ENCODE measurements around the gene CHL1.

CHL1 gene

DNA sequence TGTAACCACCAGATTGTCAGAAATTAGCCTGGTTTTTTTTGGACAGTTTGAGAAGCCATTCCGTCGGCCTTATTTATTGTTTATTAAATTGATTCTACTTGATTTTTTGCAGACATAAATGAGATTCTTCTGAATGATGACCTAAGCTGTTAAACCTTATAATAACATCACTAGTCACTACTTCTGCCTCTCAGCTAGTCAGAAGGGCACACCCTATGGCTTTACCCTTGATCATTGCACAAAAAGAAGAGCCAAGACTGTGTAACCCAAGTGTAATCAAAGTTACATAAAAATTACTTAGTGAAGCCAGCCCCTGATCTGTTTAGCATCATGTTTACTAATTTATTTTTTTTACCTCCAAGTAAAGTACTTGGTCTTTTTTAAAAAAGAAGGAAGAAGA lies 64.3 kb downstream of the CHL1 start:
- TF ChIP-seq, protein P1, sequence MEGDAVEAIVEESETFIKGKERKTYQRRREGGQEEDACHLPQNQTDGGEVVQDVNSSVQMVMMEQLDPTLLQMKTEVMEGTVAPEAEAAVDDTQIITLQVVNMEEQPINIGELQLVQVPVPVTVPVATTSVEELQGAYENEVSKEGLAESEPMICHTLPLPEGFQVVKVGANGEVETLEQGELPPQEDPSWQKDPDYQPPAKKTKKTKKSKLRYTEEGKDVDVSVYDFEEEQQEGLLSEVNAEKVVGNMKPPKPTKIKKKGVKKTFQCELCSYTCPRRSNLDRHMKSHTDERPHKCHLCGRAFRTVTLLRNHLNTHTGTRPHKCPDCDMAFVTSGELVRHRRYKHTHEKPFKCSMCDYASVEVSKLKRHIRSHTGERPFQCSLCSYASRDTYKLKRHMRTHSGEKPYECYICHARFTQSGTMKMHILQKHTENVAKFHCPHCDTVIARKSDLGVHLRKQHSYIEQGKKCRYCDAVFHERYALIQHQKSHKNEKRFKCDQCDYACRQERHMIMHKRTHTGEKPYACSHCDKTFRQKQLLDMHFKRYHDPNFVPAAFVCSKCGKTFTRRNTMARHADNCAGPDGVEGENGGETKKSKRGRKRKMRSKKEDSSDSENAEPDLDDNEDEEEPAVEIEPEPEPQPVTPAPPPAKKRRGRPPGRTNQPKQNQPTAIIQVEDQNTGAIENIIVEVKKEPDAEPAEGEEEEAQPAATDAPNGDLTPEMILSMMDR (IDR thresholded peaks at IDR 0.05; ENCODE audit: insufficient read depth, low read depth, low read length, missing control alignments): no peak
- peak; percentile 23 for DNase-seq (ENCODE audit: low read depth)
- H3K4me3 ChIP-seq (ENCODE audit: low read length): no peak overlapping the region

DNA sequence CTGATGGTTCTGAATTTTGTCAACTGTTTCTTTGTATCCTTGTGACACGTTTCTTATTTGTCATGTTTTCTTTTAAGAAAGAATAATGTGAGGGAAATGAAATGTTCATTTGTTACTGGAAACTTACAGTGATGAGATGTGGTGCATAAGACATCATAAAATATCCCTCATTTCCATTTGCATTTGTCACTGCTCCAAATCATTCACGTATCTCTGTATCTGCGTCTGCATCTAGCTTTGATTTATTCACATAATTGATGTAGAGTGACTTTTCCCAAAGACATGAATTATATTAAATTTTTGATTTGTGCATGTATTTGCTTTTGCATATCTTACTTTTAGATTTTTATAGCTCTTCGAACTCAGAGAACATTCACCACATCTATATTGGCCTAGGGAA lies 66.8 kb downstream of the CHL1 start:
- DNase-seq (ENCODE audit: low read depth): no peak
- TF ChIP-seq, protein P1 (IDR thresholded peaks at IDR 0.05; ENCODE audit: insufficient read depth, low read depth, low read length, missing control alignments): no peak
- no peak overlapping the region for H3K4me3 ChIP-seq (ENCODE audit: low read length)

DNA sequence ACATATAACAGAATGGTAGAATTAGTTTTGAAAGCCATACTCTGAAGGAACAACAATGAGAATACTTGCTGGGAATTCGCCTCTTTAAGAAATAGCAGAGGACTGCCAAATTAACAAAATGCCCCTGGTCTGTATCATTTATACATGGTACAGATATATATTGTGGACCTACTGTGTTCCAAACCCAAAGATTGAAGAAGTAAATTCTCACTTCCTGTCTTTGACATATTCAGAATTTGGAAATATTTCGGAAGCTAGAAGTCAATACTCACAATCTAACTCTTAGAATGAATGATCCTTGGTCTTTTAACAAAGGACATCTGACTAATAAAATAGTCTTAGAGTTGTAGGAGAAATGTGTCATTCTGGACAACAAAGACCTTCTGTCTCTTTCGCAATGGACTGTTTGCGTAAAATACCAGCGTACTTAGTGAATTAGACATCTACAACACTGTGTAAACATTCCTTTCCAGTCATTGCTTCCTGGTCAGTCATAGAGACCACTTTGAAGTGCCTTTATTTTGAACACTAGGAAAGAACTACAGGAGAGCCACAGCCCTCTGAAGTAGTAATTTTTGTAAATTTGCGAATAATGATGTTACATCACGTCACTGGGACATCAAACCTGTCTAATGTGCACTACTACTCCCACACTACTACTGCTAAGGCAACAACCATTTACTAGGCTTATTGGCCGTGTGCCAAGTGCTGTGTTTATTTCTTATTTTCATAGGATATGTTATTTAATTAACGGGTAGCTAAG lies 68.0 kb downstream of the CHL1 start:
- TF ChIP-seq, protein P1 (IDR thresholded peaks at IDR 0.05; ENCODE audit: insufficient read depth, low read depth, low read length, missing control alignments): no peak
- peak; percentile 98 for DNase-seq (ENCODE audit: low read depth)
- no peak overlapping the region for H3K4me3 ChIP-seq (ENCODE audit: low read length)

DNA sequence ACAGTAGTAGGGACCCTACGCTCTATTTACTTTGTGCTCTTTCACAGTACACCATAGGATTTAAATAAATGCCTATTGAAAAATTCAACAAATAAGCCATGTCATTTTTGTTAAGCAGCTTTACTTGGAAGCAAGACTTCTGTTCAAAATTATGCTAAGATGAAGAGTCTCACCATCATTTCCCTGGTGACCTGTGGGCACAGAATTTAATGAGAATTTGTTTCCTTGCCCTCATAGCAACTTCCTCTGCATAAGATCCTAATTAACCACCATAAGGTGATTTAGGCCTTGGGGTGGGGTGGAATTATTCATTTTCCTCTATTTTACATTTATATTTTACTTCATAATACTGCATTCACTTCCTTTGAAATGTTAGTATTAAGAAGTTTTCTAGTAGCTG lies 70.5 kb downstream of the CHL1 start:
- TF ChIP-seq, protein P1 (IDR thresholded peaks at IDR 0.05; ENCODE audit: insufficient read depth, low read depth, low read length, missing control alignments): no peak
- H3K4me3 ChIP-seq (ENCODE audit: low read length): no peak overlapping the region
- no peak for DNase-seq (ENCODE audit: low read depth)

DNA sequence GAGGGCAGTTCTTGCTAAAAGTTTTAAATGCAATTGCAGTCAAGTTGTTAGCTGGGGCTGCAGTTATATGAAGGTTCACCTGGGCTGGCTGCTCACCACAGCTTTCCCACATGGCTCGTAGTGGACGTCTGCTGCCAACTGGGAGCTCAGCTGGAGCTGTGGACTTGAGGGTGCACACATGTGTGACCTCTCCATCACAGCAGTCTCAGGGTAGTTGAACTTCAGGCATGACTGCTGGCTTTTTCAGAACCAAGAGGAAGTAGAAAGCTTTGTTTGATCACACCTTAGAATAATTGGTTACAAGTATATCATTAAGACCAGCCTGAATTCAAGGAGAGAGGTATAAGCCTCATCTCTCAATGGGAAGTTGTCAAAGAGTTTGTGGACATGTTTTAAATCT lies 74.1 kb downstream of the CHL1 start:
- TF ChIP-seq, protein P1 (IDR thresholded peaks at IDR 0.05; ENCODE audit: insufficient read depth, low read depth, low read length, missing control alignments): no peak
- no peak overlapping the region for H3K4me3 ChIP-seq (ENCODE audit: low read length)
- no peak for DNase-seq (ENCODE audit: low read depth)

DNA sequence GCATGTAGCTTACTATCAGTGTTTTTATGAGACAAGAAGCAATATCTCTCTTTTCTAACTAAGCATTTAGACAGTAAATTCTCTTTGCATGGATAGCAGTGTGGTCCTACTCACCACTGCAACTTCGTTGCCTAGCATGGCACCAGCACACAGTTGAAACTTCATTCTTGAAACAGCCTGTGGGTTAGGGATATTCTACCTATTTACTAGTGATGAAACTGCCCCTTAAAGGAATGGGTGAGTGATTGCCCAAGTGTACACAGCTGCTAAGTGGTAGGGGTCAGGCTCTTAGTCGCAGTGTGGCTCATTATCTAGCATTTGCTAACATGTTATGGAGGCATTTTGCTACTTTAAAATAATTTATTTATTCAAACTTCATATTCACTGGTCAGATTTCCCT lies 78.4 kb downstream of the CHL1 start:
- DNase-seq (ENCODE audit: low read depth): no peak
- H3K4me3 ChIP-seq (ENCODE audit: low read length): no peak overlapping the region
- TF ChIP-seq, protein P1 (IDR thresholded peaks at IDR 0.05; ENCODE audit: insufficient read depth, low read depth, low read length, missing control alignments): no peak

DNA sequence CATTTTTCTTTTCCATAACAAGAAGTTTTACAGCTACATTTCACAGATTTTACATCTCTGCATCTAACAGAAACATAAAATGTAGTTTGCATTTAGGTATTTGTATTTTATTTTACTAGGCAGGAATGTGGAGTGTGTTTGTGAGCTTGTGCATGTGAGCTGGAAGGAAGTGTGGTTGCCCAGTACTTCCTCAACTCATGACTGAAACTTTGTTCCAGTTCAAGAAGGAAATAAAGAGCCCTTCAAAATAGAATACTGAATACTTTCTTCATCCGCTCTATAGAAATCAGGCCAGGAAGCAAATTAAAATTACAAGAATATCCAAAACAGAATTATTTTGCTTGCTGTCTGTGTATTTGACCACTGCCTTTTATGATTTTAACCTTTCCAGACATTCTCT lies 81.3 kb downstream of the CHL1 start:
- TF ChIP-seq, protein P1 (IDR thresholded peaks at IDR 0.05; ENCODE audit: insufficient read depth, low read depth, low read length, missing control alignments): no peak
- H3K4me3 ChIP-seq (ENCODE audit: low read length): no peak overlapping the region

More for the DNA sequence above, 81.3 kb downstream of the CHL1 start:
- no peak for DNase-seq (ENCODE audit: low read depth)

All from epithelial cell of esophagus (primary cell).